HepG2 (cell line): ENCODE results near the gene HHEX. TPM values are rescaled to one million over a fixed set of nuclear protein-coding genes. Genes with fewer than 3 reads are reported as not detected.

Experiments used
- ARID5B ChIP-seq: IDR thresholded peaks from 2 replicates; pipeline ENCODE4 v1.4.0; 2020; ENCODE audit warnings: mild to moderate bottlenecking, missing genetic modification reagents
- BCL3 ChIP-seq: sonication (generic); formaldehyde crosslinking; IDR thresholded peaks from 2 replicates; pipeline ENCODE4 v1.5.1; 2020; ENCODE audit warnings: mild to moderate bottlenecking, missing genetic modification reagents, moderate library complexity
- CBX1 ChIP-seq: IDR thresholded peaks from one replicate; pipeline ENCODE4 v1.6.1; 2016; ENCODE audit warnings: antibody characterized with exemption, low read depth
- CHD4 ChIP-seq: fragments of 200-600 bp; sonication (generic); IDR thresholded peaks from 2 replicates; pipeline ENCODE4 v1.7.0; 2017; ENCODE audit warnings: mild to moderate bottlenecking, low read length, borderline replicate concordance
- CREB1 ChIP-seq, 2 experiments: fragments of 450-650 bp in 1 of 2; IDR thresholded peaks; 2 replicates each; pipeline ENCODE4 v1.6.1; 2016 to 2017; ENCODE audit warnings: control low read depth in 1 of 2, mild to moderate bottlenecking in 1 of 2, missing compliant biosample characterization in 1 of 2, missing genetic modification characterization in 1 of 2
- DNMT3B ChIP-seq: conservative IDR thresholded peaks from 2 replicates; pipeline ENCODE4 v1.6.1; 2016; ENCODE audit warnings: missing biosample characterization, control low read depth
- EP300 ChIP-seq, 3 experiments: sonication (generic) in 1 of 3; formaldehyde crosslinking in 1 of 3; IDR thresholded peaks; 2 replicates each; pipeline versions ENCODE4 v1.5.1 to v1.6.1; 2011 to 2020; ENCODE audit warnings: low read depth in 2 of 3, low read length in 2 of 3, borderline replicate concordance in 1 of 3, improper control_type of control experiment in 1 of 3, mild to moderate bottlenecking in 1 of 3, missing genetic modification reagents in 1 of 3, moderate library complexity in 1 of 3
- GATAD2A ChIP-seq: IDR thresholded peaks from 2 replicates; pipeline ENCODE4 v1.6.1; 2016
- HHEX ChIP-seq: IDR thresholded peaks from 2 replicates; pipeline ENCODE4 v1.6.1; 2016; ENCODE audit warnings: control low read depth
- NFE2L2 ChIP-seq: fragments of 150-350 bp; IDR thresholded peaks from 2 replicates; pipeline ENCODE4 v1.6.1; 2014; ENCODE audit warnings: low read length
- NR2F6 ChIP-seq, 2 experiments: IDR thresholded peaks; 2 replicates each; pipeline ENCODE4 v1.6.1; 2016; ENCODE audit warnings: antibody characterized with exemption in 1 of 2, mild to moderate bottlenecking in 1 of 2
- SKIL ChIP-seq: sonication (generic); formaldehyde crosslinking; IDR thresholded peaks from 2 replicates; pipeline ENCODE4 v1.8.0; 2022; ENCODE audit warnings: missing genetic modification reagents, mild to moderate bottlenecking, moderate library complexity, borderline replicate concordance
- SOX13 ChIP-seq, 3 experiments: fragments of 450-650 bp in 1 of 3; sonication (generic) in 1 of 3; formaldehyde crosslinking in 1 of 3; IDR thresholded peaks in 2 of 3; conservative IDR thresholded peaks in 1 of 3; 2 replicates each; pipeline versions ENCODE4 v1.5.0 to v1.6.1; 2016 to 2020; ENCODE audit warnings: antibody characterized with exemption in 1 of 3, mild to moderate bottlenecking in 1 of 3, missing compliant biosample characterization in 1 of 3, missing genetic modification reagents in 1 of 3, moderate library complexity in 1 of 3
- SSRP1 ChIP-seq: IDR thresholded peaks from 2 replicates; pipeline ENCODE4 v1.6.1; 2016; ENCODE audit warnings: control low read depth
- YEATS4 ChIP-seq: sonication (generic); formaldehyde crosslinking; IDR thresholded peaks from 2 replicates; pipeline ENCODE4 v1.4.0; 2020; ENCODE audit warnings: missing genetic modification reagents, borderline replicate concordance
- ZFP36 ChIP-seq: fragments of 150-350 bp; IDR thresholded peaks from 2 replicates; pipeline ENCODE4 v1.6.1; 2018; ENCODE audit warnings: borderline replicate concordance, low read length, low read depth; ENCODE audit not compliant: partially characterized antibody
- ZNF18 ChIP-seq: sonication (generic); formaldehyde crosslinking; IDR thresholded peaks from 2 replicates; pipeline ENCODE4 v1.8.0; 2022; ENCODE audit warnings: mild to moderate bottlenecking, missing genetic modification reagents; ENCODE audit not compliant: insufficient replicate concordance
- ZNF234 ChIP-seq: sonication (generic); formaldehyde crosslinking; conservative IDR thresholded peaks from 2 replicates; pipeline ENCODE4 v1.5.1; 2020; ENCODE audit warnings: mild to moderate bottlenecking, missing genetic modification reagents
- polyA plus RNA-seq, 8 experiments: library from polyadenylated mRNA; depleted of rRNA in 3 of 8; stranded (reverse) in 7 of 8; unstranded in 1 of 8; fragments of >200 nt; fragmentation: Illumina TruSeq in 4 of 8; extraction: Trizol in 4 of 8; gene quantifications; 2 replicates each; pipeline versions ENCODE4 v1.2.1 to v1.2.3, GENCODE V29; 2011 to 2016; ENCODE audit warnings: low read depth in 4 of 8, missing spikeins in 1 of 8, mixed read lengths in 1 of 8; ENCODE audit not compliant: insufficient read depth in 1 of 8
- total RNA-seq, 5 experiments: library from RNA; depleted of rRNA; stranded (reverse); fragments of >200 nt; fragmentation: Illumina TruSeq; extraction: Trizol; gene quantifications; 2 replicates each; pipeline ENCODE4 v1.2.3, GENCODE V29; 2016; ENCODE audit warnings: low read depth in 1 of 5

HHEX gene
- total and polyA plus RNA-seq, 2 of the 13 experiments (the other 11 are each of a cell fraction or from before 2014, with no cell fraction given): 44.5 to 48.7 TPM

- TF ChIP-seq ZNF18 (CRISPR knock-in tag) (no peak), SSRP1 (CRISPR knock-in tag) (no peak), CBX1 (no peak), NFE2L2 (no peak), ARID5B (CRISPR knock-in tag) (peak; percentile 39; the same call in 1 of the 2 replicates), YEATS4 (CRISPR knock-in tag) (no peak), EP300 (IDR thresholded peaks at IDR 0.05; ENCODE audit: low read depth in 2 of 2, low read length in 2 of 2) (peak in 1 of 2 experiments; percentile 43; a peak in 1 of 4 replicates), EP300 (CRISPR knock-in tag; IDR thresholded peaks at IDR 0.05; ENCODE audit: borderline replicate concordance) (no peak), SOX13 (IDR thresholded peaks at IDR 0.05) (no peak), SOX13 (CRISPR knock-in tag; conservative IDR thresholded peaks at IDR 0.05 in 1 of 2, IDR thresholded peaks at IDR 0.05 in 1 of 2) (peak in 1 of 2 experiments; percentile 59; a peak in 2 of 4 replicates), HHEX (no peak), CREB1 (IDR thresholded peaks at IDR 0.05) (no peak), CREB1 (CRISPR knock-in tag; IDR thresholded peaks at IDR 0.05) (no peak), ZNF234 (CRISPR knock-in tag) (no peak), SKIL (CRISPR knock-in tag) (no peak), CHD4 (0 out of 2 replicates have a peak, but pooled peaks have one; percentile 15), BCL3 (CRISPR knock-in tag) (no peak), DNMT3B (CRISPR knock-in tag) (no peak), ZFP36 (no peak), NR2F6 (IDR thresholded peaks at IDR 0.05) (peak; percentile 62), NR2F6 (CRISPR knock-in tag; IDR thresholded peaks at IDR 0.05) (no peak), GATAD2A (CRISPR knock-in tag) (no peak)
Measured at GRCh38 chr10:92692697-92693533, 3.2 kb downstream of the HHEX start (continued).
